Mucosa of descending colon (tissue), 3 donors: ENCODE measurements around the gene PDE9A. TPM values are rescaled to one million over a fixed set of nuclear protein-coding genes. Genes with fewer than 3 reads are reported as not detected.
A peak's percentile ranks its signal among the peaks of the same experiment; 100 is the strongest.

Source experiments
- ATAC-seq: fragments of 200-7000 bp; cut with Tn5 transposase; one replicate; pipeline ENCODE4 v1.9.1; 2020; ENCODE audit warnings: mild to moderate bottlenecking, moderate library complexity
- DNase-seq, 3 donors: peaks; one replicate each; pipeline ENCODE4 v3.0.0-alpha.2; 2020
- H3K36me3 ChIP-seq: fragments of 200-600 bp; one replicate; pipeline ENCODE4 v1.8.0; 2021; ENCODE audit warnings: low read depth, mild to moderate bottlenecking
- H3K4me1 ChIP-seq: fragments of 200-600 bp; one replicate; pipeline ENCODE4 v1.8.0; 2021; ENCODE audit warnings: low read depth, mild to moderate bottlenecking
- H3K4me3 ChIP-seq: fragments of 200-600 bp; one replicate; pipeline ENCODE4 v1.8.0; 2021; ENCODE audit warnings: mild to moderate bottlenecking
- H3K9me3 ChIP-seq: fragments of 200-600 bp; one replicate; pipeline ENCODE4 v1.8.0; 2021; ENCODE audit warnings: mild to moderate bottlenecking
- intact Hi-C, 2 donors: fragments of 100-400 bp; cut with DNase I in 1 of 2; cut with micrococcal nuclease in 1 of 2; formaldehyde crosslinking; loops; one replicate each; pipeline versions ENCODE4 v1.11.0 to v1.11.1; 2022; cut with DNase I, micrococcal nuclease
- total RNA-seq, 3 donors: library from RNA; stranded (reverse); fragmentation: NEBNext Ultra II Directional in 2 of 3; extraction: Animal tissue kit (Norgen Biotek cat#: 25700) in 2 of 3; gene quantifications; one replicate each; pipeline versions ENCODE4 v1.2.1 to v1.2.4, GENCODE V29; 2021 to 2023
- TF ChIP-seq, protein P1 (sequence below): fragments of 200-600 bp; IDR thresholded peaks from one replicate; pipeline ENCODE4 v1.8.0; 2022; ENCODE audit warnings: antibody characterized with exemption, mild to moderate bottlenecking
- donor health status: DM: no; HTN: no; CAD: no; lungs with moderate emphysema.
- donor health status: DM: no; HTN: no; CAD: no.
- donor health status: DM: no; HTN: yes; CAD: no.

The PDE9A gene
- total RNA-seq, 3 donors from 2014 or later: 98.4 to 200 (median 167) TPM

GRCh38 chr21:42694751-42695696 lies 41.6 kb downstream of the PDE9A start:
- no peak for DNase-seq
- Histone ChIP-seq H3K36me3 (no peaks in the 10 kb centered on the region), H3K4me1 (no peaks in the 10 kb centered on the region), H3K4me3 (no peak overlapping the region), H3K9me3 (no peaks in the 10 kb centered on the region)
- TF ChIP-seq, protein P1, sequence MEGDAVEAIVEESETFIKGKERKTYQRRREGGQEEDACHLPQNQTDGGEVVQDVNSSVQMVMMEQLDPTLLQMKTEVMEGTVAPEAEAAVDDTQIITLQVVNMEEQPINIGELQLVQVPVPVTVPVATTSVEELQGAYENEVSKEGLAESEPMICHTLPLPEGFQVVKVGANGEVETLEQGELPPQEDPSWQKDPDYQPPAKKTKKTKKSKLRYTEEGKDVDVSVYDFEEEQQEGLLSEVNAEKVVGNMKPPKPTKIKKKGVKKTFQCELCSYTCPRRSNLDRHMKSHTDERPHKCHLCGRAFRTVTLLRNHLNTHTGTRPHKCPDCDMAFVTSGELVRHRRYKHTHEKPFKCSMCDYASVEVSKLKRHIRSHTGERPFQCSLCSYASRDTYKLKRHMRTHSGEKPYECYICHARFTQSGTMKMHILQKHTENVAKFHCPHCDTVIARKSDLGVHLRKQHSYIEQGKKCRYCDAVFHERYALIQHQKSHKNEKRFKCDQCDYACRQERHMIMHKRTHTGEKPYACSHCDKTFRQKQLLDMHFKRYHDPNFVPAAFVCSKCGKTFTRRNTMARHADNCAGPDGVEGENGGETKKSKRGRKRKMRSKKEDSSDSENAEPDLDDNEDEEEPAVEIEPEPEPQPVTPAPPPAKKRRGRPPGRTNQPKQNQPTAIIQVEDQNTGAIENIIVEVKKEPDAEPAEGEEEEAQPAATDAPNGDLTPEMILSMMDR: no peak
- intact Hi-C loops: no loop called here
- ATAC-seq: no peak

GRCh38 chr21:42695697-42696380 lies 42.4 kb downstream of the PDE9A start:
- H3K4me3 ChIP-seq: no peak overlapping the region
- no peaks in the 10 kb centered on the region for H3K36me3 ChIP-seq
- DNase-seq (peak in 1 of 3 donors; percentile 21), ATAC-seq (no peak)
- TF ChIP-seq, protein P1: no peak
- intact Hi-C loops: no loop called here
- no peaks in the 10 kb centered on the region for H3K4me1 ChIP-seq
- H3K9me3 ChIP-seq: no peaks in the 10 kb centered on the region

DNA sequence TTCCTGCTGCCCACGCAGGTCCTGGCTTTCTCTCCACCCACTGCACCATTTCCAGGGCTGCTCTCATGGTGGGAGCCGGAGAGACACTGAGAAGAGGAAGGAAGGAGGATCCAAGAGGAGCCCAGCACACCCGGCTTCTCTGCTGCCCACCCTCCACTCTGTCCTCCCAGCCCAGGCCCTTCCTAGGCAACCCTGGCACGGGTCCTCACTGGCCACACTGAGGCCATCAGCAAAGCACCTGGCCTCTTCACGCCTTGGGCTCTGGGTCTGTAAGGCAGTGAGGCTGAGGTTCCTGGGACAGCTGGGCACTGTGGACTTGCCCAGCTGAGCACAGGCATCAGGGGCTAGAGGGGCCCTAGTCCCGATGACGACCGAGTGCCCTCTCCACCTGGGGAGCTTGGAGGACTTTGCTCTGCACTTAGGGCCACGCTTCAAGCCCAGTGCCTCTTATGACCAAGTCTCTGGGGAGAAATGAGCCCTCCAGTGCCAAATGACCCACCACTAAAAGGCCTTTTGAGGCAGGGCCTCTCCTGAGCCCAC lies 43.1 kb downstream of the PDE9A start:
- ATAC-seq (no peak), DNase-seq (no peak)
- no peaks in the 10 kb centered on the region for H3K36me3 ChIP-seq
- H3K4me1 ChIP-seq: no peaks in the 10 kb centered on the region
- H3K9me3 ChIP-seq: no peaks in the 10 kb centered on the region
- H3K4me3 ChIP-seq: no peak overlapping the region
- TF ChIP-seq, protein P1: no peak
- intact Hi-C loops: no loop called here

DNA sequence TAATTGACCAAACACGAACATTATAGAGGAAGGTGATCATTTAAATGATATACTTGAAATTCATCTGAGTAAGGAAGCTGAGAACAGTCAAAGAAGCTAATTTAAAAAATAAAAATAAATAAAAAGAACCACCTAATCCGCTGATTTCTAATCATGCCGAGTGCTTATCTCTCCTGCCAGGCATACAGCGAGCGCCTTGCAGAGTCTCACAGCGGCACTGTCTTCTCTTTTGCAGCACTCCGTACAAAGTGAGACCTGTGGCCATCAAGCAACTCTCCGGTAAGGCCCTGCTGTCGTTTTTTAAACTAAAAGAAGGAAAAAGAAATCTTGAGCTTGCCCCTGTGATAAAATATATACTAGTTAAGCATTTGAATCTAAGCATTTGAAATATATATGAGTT lies 45.3 kb downstream of the PDE9A start:
- Histone ChIP-seq H3K36me3 (no peaks in the 10 kb centered on the region), H3K4me3 (no peak overlapping the region), H3K9me3 (no peaks in the 10 kb centered on the region), H3K4me1 (no peaks in the 10 kb centered on the region)
- intact Hi-C loops: no loop called here
- TF ChIP-seq, protein P1: no peak
- no peak for DNase-seq
- ATAC-seq: no peak

DNA sequence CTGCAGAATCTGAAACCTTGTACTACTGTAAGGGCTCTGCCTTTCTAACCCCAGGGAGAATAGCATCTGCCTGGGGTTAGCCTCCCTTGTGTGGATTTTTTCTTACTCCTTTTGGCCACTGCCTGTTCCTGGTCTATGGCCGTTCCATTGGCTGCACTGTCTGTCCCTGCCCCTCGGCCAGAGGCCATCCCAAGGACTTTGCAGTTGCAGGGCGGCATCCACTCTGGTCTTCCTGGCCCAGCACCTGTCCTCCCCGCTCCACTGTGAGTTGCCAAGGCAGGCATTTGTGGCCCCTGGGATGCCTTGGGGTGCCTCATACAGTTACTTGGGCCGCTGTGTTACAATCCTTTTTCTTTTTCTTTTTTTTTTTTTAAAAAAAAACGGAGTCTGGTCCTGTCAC lies 45.8 kb downstream of the PDE9A start:
- H3K36me3 ChIP-seq: no peaks in the 10 kb centered on the region
- intact Hi-C loops: no loop called here
- no peaks in the 10 kb centered on the region for H3K9me3 ChIP-seq
- H3K4me3 ChIP-seq: no peak overlapping the region
- TF ChIP-seq, protein P1: no peak
- no peaks in the 10 kb centered on the region for H3K4me1 ChIP-seq
- DNase-seq (no peak), ATAC-seq (no peak)
